CD4-positive, alpha-beta T cell (primary cell): Measurements from ENCODE around the gene TYSND1. TPM values are rescaled to one million over a fixed set of nuclear protein-coding genes. Genes with fewer than 3 reads are reported as not detected.

ENCODE experiments used
- ATAC-seq: fragments of 200-7000 bp; cut with Tn5 transposase; one replicate; pipeline ENCODE4 v1.10.0; 2022; ENCODE audit warnings: mild to moderate bottlenecking; ENCODE audit not compliant: poor library complexity
- CTCF ChIA-PET: fragments of 350-600 bp; sonication (Branson Sonifier 250); formaldehyde crosslinking; loops from one replicate; lab custom pipeline; 2021; ENCODE audit warnings: antibody characterized with exemption, inconsistent platforms; lab: Charles Lee
- POLR2A ChIA-PET: fragments of 350-600 bp; sonication (Branson Sonifier 250); formaldehyde crosslinking; loops from one replicate; lab custom pipeline; 2021; ENCODE audit warnings: antibody characterized with exemption, inconsistent platforms; lab: Charles Lee
- DNase-seq, 14 experiments: peaks; one replicate each; pipeline ENCODE4 v3.0.0-alpha.2; 2013 to 2020; ENCODE audit warnings: mixed read lengths in 2 of 14
- H3K27ac ChIP-seq, 2 donors: one replicate each; pipeline versions ENCODE4 v1.5.1 to v1.7.0; 2013; ENCODE audit warnings: low read length in 2 of 2, low read depth in 1 of 2, mild to moderate bottlenecking in 1 of 2
- H3K27me3 ChIP-seq, 2 experiments: 1 replicate in 1 of 2; 2 replicates in 1 of 2; pipeline versions ENCODE4 v1.6.1 to v1.7.0; 2013; ENCODE audit warnings: low read length in 2 of 2, control low read depth in 1 of 2, mild to moderate bottlenecking in 1 of 2, moderate library complexity in 1 of 2; ENCODE audit not compliant: insufficient read depth in 2 of 2, control insufficient read depth in 1 of 2
- H3K36me3 ChIP-seq: one replicate; pipeline ENCODE4 v1.6.1; 2013; ENCODE audit warnings: low read length, control low read depth; ENCODE audit not compliant: insufficient read depth
- H3K4me1 ChIP-seq: one replicate; pipeline ENCODE4 v1.6.1; 2013; ENCODE audit warnings: low read length, control low read depth; ENCODE audit not compliant: insufficient read depth
- H3K4me3 ChIP-seq: one replicate; pipeline ENCODE4 v1.5.1; 2013; ENCODE audit warnings: mild to moderate bottlenecking, low read length, moderate library complexity
- H3K9me3 ChIP-seq, 2 experiments: 1 replicate in 1 of 2; 2 replicates in 1 of 2; pipeline versions ENCODE4 v1.6.1 to v1.7.0; 2013; ENCODE audit warnings: low read length in 2 of 2, mild to moderate bottlenecking in 2 of 2, control low read depth in 1 of 2, moderate library complexity in 1 of 2; ENCODE audit not compliant: control insufficient read depth in 1 of 2, insufficient read depth in 1 of 2
- H3K27ac Mint-ChIP-seq: one replicate; pipeline ENCODE4 v1.8.0; 2020; ENCODE audit warnings: mixed read lengths
- H3K27me3 Mint-ChIP-seq: one replicate; pipeline ENCODE4 v1.8.0; 2021; ENCODE audit warnings: mixed read lengths
- H3K36me3 Mint-ChIP-seq: one replicate; pipeline ENCODE4 v1.8.0; 2021; ENCODE audit warnings: low read depth, mixed read lengths
- H3K4me1 Mint-ChIP-seq: one replicate; pipeline ENCODE4 v1.8.0; 2021; ENCODE audit warnings: low read depth, mixed read lengths
- H3K4me3 Mint-ChIP-seq: one replicate; pipeline ENCODE4 v1.8.0; 2020; ENCODE audit warnings: mild to moderate bottlenecking, mixed read lengths
- H3K9me3 Mint-ChIP-seq: one replicate; pipeline ENCODE4 v1.8.0; 2020; ENCODE audit warnings: mixed read lengths
- intact Hi-C, 2 experiments: fragments of 100-400 bp; cut with DNase I in 1 of 2; cut with micrococcal nuclease in 1 of 2; formaldehyde crosslinking; loops; one replicate each; pipeline versions ENCODE4 v1.15.1 to v1.9.0; 2023 to 2025; cut with DNase I, micrococcal nuclease
- total RNA-seq, 174 experiments: library from RNA in 2 of 174; stranded (reverse) in 2 of 174; gene quantifications; one replicate each; pipeline ENCODE4 v1.2.3 and lab custom pipeline; 2021 to 2026
- TF ChIP-seq, protein P1 (sequence below): fragments of 200-600 bp; IDR thresholded peaks from one replicate; pipeline ENCODE4 v1.8.0; 2022; ENCODE audit warnings: antibody characterized with exemption, mild to moderate bottlenecking

TYSND1 gene
- total RNA-seq, 2 experiments from 2014 or later = 12.6 to 13.0 TPM

DNA sequence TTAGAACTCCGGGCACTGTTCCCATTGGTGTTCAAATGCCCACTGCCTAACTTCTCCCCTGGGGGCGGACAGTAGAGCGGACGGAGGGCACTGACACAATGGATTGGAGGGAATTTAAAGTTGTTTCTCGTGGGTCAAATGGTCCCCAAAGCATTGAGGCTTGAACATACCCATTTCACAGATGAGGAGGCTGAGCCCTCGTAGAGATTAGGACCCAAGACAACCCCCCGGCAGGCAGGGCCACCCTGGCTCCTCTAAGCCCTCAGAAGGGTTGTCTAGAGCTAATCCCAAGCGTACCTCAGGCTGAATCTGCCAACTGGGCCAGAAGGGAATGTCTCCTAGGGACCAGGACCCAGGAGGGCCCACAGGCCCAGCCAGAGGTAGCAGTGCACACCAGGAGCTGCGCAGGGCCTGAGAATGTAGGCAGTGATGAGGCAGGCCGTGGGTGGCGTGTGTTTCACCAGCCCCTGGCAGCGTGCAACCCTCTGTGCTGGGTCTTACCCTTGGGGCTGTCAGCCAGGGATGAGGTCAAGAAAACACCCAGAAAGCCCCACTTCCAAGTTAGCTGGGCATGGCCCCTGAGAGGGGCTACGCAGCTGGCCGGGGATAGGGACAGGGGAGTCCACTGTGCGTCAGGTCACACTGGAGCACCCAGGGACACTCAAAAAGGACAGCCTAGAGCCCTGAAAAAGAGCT lies 19.7 kb downstream of the TYSND1 start:
- peaks cover 5% of the 10 kb centered on the region for H3K4me1 ChIP-seq
- ATAC-seq = no peak
- H3K27ac ChIP-seq = no peak overlapping the region
- TF ChIP-seq, protein P1, sequence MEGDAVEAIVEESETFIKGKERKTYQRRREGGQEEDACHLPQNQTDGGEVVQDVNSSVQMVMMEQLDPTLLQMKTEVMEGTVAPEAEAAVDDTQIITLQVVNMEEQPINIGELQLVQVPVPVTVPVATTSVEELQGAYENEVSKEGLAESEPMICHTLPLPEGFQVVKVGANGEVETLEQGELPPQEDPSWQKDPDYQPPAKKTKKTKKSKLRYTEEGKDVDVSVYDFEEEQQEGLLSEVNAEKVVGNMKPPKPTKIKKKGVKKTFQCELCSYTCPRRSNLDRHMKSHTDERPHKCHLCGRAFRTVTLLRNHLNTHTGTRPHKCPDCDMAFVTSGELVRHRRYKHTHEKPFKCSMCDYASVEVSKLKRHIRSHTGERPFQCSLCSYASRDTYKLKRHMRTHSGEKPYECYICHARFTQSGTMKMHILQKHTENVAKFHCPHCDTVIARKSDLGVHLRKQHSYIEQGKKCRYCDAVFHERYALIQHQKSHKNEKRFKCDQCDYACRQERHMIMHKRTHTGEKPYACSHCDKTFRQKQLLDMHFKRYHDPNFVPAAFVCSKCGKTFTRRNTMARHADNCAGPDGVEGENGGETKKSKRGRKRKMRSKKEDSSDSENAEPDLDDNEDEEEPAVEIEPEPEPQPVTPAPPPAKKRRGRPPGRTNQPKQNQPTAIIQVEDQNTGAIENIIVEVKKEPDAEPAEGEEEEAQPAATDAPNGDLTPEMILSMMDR = no peak
- no peaks in the 10 kb centered on the region for H3K36me3 ChIP-seq
- no peak overlapping the region for H3K27ac Mint-ChIP-seq
- H3K4me1 Mint-ChIP-seq = peaks cover 4% of the 10 kb centered on the region
- CTCF ChIA-PET = no interaction called here
- POLR2A ChIA-PET = no interaction called here
- H3K9me3 Mint-ChIP-seq = no peaks in the 10 kb centered on the region
- peaks cover 3% of the 10 kb centered on the region for H3K27me3 Mint-ChIP-seq
- H3K36me3 Mint-ChIP-seq = no peaks in the 10 kb centered on the region
- H3K9me3 ChIP-seq = no peaks in the 10 kb centered on the region
- intact Hi-C loops = no loop called here
- no peak overlapping the region for H3K4me3 Mint-ChIP-seq
- no peaks in the 10 kb centered on the region for H3K27me3 ChIP-seq
- DNase-seq = no peak
- no peak overlapping the region for H3K4me3 ChIP-seq

DNA sequence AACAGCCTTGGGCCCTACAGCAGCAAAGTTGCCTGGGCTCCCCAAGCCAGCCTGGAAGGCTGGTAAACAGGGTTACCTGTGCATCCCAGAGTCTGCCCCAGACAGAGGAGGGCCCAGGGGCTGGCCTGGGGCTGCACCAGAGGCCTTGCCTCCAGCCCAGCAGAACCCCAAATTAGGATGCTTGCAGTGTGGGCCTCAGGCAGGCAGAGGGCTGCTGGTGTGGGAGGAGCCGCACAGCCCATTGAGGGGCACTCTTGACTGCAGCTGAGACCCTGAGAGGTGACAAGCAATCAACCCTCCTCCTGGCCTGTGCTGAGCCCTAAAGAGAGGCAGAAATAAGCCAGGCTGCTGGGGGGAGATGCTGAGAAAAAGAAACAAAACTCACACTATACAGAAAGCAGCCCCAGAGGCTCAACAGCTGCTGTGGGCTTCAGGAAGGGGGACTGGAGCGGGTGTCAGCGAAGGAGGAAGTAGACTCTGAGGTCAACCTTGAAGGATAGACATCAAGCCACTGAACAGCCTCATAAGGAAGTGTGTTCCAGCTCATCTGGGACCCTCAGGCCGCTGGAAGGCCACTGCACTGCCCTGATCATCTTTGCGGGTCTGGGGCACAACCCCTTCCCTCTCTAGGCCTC lies 20.5 kb downstream of the TYSND1 start:
- Histone ChIP-seq H3K27me3 (no peaks in the 10 kb centered on the region), H3K4me3 (no peak overlapping the region), H3K9me3 (no peaks in the 10 kb centered on the region), H3K27ac (no peak overlapping the region), H3K4me1 (no peaks in the 10 kb centered on the region), H3K36me3 (no peaks in the 10 kb centered on the region)
- DNase-seq = no peak
- Mint-ChIP-seq H3K27ac (no peak overlapping the region), H3K9me3 (no peaks in the 10 kb centered on the region), H3K4me1 (no peaks in the 10 kb centered on the region), H3K36me3 (no peaks in the 10 kb centered on the region), H3K4me3 (no peak overlapping the region), H3K27me3 (no peaks in the 10 kb centered on the region)
- intact Hi-C loops = no loop called here
- ChIA-PET CTCF (no interaction called here), POLR2A (no interaction called here)
- no peak for ATAC-seq
- TF ChIP-seq, protein P1 = no peak

DNA sequence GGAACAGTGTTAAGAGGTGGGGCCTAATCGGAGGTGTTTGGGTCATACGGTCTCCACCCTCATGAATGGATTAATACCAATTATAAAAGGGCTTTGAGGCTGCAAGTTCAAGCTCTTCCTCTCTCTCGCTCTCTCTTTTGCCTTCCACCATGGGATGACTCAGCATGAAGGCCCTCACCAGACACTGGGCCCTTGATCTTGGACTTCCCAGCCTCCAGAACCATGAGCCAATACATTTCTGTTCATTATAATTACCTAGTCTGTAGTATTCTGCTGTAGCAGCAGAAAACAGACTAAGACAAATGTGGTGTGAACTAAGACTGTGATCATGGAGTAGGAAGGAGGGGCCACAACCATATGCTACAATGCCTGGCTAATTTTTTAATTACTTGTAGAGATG lies 21.6 kb downstream of the TYSND1 start:
- H3K36me3 ChIP-seq = peaks cover 2% of the 10 kb centered on the region
- H3K27ac Mint-ChIP-seq = no peak overlapping the region

More for the DNA sequence above, 21.6 kb downstream of the TYSND1 start:
- no peaks in the 10 kb centered on the region for H3K27me3 Mint-ChIP-seq
- ChIA-PET POLR2A (no interaction called here), CTCF (no interaction called here)
- TF ChIP-seq, protein P1 = no peak
- H3K4me1 ChIP-seq = no peaks in the 10 kb centered on the region
- no peaks in the 10 kb centered on the region for H3K4me1 Mint-ChIP-seq
- DNase-seq (no peak), ATAC-seq (no peak)
- no peak overlapping the region for H3K27ac ChIP-seq
- no peaks in the 10 kb centered on the region for H3K9me3 Mint-ChIP-seq
- no peaks in the 10 kb centered on the region for H3K27me3 ChIP-seq
- H3K4me3 Mint-ChIP-seq = no peak overlapping the region
- intact Hi-C loops = no loop called here
- no peak overlapping the region for H3K4me3 ChIP-seq
- H3K9me3 ChIP-seq = no peaks in the 10 kb centered on the region
- no peaks in the 10 kb centered on the region for H3K36me3 Mint-ChIP-seq
